LNCaP clone FGC (cell line): ENCODE results near the gene CCDC102B.

ENCODE experiments used
- DNase-seq: peaks from one replicate; pipeline ENCODE4 v3.0.0-alpha.2; 2011; ENCODE audit warnings: low read depth
- H3K4me3 ChIP-seq: 2 replicates; pipeline ENCODE4 v1.5.1; 2011; ENCODE audit warnings: mild to moderate bottlenecking, low read depth, low read length, control low read depth
- TF ChIP-seq, protein P1 (sequence below): IDR thresholded peaks from 2 replicates; pipeline ENCODE4 v1.5.1; 2012; ENCODE audit warnings: mild to moderate bottlenecking; ENCODE audit not compliant: control insufficient read depth, insufficient read depth; ENCODE audit errors: extremely low read depth

The CCDC102B gene

DNA sequence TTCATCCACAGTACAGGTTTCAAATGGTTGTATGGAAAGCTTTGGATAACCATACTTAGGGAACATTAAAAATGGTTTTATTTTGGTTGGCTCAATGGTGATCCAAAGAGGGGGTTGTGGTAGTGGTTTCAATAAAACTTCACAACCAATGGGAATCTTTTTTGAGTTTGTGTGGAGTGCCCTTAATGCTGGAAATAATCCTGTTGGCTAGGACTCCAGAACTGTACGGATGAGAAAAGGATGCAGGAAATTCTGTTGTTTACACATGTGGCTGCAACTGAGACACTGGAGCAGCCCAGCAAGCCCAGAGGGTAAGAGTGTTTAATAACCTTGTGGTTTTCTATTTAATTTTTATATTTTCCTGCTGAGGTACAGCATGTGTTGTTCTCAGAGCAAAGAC, at the start of gene CCDC102B:
CCDC102B (plus strand) TSS at position 210 of the 400 bp plus-strand sequence. CDS start 38,684 bp downstream, outside the sequence.
- DNase-seq, result no peak
- H3K4me3 ChIP-seq, result no peak within 1 kb of the TSS
- TF ChIP-seq, protein P1, sequence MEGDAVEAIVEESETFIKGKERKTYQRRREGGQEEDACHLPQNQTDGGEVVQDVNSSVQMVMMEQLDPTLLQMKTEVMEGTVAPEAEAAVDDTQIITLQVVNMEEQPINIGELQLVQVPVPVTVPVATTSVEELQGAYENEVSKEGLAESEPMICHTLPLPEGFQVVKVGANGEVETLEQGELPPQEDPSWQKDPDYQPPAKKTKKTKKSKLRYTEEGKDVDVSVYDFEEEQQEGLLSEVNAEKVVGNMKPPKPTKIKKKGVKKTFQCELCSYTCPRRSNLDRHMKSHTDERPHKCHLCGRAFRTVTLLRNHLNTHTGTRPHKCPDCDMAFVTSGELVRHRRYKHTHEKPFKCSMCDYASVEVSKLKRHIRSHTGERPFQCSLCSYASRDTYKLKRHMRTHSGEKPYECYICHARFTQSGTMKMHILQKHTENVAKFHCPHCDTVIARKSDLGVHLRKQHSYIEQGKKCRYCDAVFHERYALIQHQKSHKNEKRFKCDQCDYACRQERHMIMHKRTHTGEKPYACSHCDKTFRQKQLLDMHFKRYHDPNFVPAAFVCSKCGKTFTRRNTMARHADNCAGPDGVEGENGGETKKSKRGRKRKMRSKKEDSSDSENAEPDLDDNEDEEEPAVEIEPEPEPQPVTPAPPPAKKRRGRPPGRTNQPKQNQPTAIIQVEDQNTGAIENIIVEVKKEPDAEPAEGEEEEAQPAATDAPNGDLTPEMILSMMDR, result no peak

DNA sequence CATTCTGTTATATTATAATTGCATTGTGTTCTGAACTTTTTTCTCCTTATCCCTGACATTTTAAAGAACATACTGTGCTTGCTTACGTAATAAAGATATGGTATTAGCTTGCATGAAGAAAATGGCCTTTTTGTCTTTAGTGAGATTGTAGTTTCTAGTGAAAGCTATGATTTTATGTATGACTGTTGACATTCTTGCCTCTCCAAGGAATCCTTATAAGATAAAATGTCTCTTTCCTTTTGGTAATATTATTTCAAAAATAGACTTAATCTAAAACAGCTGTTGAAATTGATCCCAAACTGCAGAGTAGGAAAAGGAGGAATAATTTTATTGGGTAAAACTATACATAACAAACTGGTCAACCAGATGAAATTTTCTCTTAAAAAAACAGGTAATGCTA, 40.8 kb upstream of the CCDC102B start:
- TF ChIP-seq, protein P1, result no peak
- no peak for DNase-seq
- no peak overlapping the region for H3K4me3 ChIP-seq

GRCh38 chr18:68759308-68759707, 38.6 kb upstream of the CCDC102B start:
- no peak for DNase-seq
- no peak overlapping the region for H3K4me3 ChIP-seq
- TF ChIP-seq, protein P1, result no peak

GRCh38 chr18:68763083-68763482, 34.8 kb upstream of the CCDC102B start:
- DNase-seq, result no peak
- TF ChIP-seq, protein P1, result no peak
- no peak overlapping the region for H3K4me3 ChIP-seq

- no peak overlapping the region for H3K4me3 ChIP-seq
- TF ChIP-seq, protein P1, result no peak
- DNase-seq, result no peak
These were observed 33.9 kb upstream of the CCDC102B start for GRCh38 chr18:68764016-68764415.

DNA sequence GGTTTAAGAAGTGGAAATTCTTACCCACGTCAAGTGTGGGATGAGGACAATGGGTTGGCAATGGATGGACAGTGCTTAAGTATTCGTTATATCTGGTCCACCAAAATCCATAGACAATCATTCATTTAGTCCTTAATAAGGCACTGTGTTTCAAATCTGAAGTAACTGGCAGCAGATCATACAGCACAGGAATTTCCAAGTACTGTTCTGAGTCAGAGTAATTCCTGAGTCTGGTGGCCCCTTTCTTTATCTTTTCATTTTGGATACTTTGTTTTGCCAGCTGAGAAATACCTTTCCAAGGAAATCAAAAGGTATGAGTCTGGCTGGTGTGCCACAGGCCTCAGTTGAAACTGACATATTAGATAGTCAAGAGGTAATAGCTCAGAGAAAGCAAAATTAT, 31.4 kb upstream of the CCDC102B start:
- no peak for DNase-seq
- no peak overlapping the region for H3K4me3 ChIP-seq
- TF ChIP-seq, protein P1, result no peak

DNA sequence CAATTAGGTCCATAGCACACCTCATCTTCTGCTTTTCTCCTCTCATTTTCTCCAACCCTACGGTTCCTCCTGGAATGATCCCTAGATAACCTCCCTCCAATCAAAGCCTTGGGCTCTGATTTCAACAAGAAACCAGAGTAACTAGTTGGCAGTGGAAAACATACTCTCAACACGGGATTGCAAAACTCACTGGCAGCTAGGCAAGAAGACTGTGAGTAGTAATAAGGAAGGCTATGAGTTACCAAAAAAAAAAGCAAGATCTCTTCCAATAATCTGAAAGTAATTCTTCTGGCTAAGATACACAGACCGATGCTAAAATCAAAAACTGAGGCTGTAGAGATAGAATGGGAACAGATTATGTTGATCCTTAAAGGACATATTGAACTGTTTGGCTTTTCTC, 28.4 kb upstream of the CCDC102B start:
- TF ChIP-seq, protein P1, result no peak
- no peak overlapping the region for H3K4me3 ChIP-seq
- no peak for DNase-seq
